ENCODE results near the gene CHCHD10.

Gene CHCHD10

DNA sequence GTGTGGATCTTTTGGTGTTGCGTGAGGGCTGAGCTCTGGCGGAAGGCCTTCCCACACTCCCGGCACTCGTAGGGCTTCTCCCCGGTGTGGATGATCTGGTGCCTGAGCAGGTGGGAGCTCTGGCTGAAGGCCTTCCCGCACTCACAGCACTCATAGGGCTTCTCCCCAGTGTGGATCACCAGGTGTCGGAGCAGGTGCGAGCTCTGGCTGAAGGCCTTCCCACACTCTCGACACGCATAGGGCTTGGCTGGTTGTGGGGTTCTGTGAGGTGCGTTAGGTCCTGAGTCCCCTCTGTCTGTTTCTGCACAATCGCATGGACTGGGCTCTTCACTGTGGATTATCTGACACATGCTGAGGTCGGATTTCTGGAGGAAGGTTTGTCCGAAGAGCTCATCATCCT, 23.3 kb downstream of the CHCHD10 start:
- no peak for DNase-seq

DNA sequence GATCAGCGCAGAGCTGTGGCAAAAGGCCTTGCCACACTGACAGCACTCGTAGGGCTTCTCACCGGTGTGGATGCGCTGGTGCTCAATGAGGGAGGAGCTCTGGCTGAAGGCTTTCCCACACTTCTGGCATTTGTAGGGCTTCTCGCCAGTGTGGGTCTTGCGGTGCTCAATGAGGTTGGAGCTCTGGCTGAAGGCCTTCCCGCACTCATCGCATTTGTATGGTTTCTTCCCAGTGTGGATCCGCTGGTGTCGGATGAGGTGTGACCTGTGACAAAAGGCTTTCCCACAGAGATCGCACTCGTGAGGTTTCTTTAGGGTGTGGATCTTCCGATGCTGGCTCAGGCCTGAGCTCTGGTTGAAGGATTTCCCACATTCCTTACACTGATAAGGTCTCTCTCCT, 23.8 kb downstream of the CHCHD10 start:
- DNase-seq: no peak

DNA sequence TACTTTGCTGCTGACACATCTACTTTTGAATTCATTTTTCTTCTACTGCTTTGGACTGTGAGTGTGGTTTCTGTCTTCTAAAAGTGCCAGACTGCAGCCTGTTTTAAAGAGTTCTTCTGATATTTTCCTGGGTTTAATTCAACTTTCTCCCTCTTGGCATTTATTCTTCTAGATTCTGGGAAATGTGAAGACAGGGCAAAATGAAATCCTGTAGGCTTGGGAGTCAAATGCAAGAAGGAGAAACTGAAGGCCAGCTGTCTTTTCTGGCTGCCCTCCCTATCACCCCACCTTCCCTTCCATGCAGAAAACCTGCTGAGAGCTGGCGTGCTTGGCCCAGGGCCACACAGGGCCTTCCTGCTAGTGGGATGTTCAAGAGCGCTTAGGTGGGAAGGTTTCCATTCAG, 24.5 kb downstream of the CHCHD10 start:
- DNase-seq: no peak

GRCh38 chr22:23742505-23743264, 25.1 kb downstream of the CHCHD10 start:
- DNase-seq: no peak

GRCh38 chr22:23737696-23738095, 30.1 kb downstream of the CHCHD10 start:
- no peak for DNase-seq

DNA sequence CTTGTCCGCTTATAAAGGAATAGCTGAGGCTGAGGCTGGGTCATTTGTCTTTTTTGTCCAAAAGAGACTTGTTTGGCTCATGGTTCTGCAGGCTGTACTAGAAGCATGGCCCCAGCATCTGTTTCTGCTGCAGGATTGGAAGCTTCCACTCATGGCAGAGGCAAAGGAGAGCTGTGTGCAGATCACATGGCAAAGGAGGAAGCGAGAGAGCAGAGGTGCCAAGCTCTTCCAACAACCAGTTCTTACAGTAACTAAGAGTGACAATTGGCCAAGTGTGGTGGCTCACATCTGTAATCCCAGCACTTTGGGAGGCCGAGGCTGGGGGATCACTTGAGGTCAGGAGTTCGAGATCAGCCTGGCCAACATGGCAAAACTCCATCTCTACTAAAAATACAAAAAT, 39.7 kb downstream of the CHCHD10 start:
- peak; percentile 80 for DNase-seq

DNA sequence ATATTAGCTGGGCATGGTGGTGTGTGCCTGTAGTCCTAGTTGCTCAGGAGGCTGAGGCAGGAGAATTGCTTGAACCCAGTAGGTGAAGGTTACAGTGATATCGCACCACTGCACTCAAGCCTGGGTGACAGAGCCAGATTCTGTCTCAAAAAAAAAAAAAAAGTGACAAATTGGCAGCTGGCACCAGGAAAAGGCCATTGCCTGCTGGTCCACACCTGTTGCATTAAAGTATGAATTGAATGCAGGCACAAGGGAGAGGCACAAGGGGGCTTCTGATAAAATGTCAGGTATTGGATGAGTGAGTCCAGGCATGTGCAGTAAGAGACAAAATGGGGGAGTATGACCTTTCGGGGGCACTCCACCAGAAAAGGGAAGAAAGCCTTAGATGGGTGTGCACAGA, 45.0 kb downstream of the CHCHD10 start:
- no peak for DNase-seq

- no peak for DNase-seq
These were observed 45.6 kb downstream of the CHCHD10 start for GRCh38 chr22:23722160-23722559.

- DNase-seq: no peak
These were observed 46.9 kb downstream of the CHCHD10 start for GRCh38 chr22:23720855-23721254.

DNA sequence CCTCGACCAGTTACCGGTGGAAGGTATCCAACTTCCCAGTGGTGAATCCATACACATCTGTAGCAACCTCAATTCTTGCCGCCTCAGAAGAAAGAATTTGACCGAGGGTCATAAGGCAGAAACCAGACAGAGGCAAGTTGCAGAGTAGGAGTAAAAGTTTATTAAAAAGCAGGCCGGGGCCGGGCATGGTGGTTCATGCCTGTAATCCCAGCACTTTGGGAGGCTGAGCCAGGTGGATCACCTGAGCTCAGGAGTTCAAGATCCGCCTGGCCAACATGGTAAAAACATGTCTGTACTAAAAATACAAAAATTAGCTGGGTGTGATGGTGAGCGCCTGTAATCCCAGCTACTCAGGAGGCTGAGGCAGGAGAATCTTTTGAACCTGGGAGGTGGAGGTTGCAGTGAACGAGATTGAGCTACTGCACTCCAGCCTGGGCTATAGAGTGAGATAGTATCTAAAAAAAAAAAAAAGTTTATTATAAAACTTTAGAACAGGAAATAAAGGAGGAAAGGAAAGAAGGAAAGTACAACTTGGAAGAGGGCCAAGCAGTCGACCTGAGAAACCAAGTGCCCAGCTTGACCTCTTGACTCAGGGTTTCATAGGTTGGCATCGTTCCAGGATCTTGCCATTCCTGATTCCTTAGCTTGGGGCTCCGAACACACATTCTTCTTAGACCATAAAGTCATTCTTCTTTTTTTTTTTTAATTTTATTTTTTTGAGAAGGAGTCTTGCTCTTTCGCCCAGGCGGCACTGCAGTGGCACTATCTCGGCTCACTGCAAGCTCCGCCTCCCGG, 49.2 kb downstream of the CHCHD10 start:
- DNase-seq: peak; percentile 45

DNA sequence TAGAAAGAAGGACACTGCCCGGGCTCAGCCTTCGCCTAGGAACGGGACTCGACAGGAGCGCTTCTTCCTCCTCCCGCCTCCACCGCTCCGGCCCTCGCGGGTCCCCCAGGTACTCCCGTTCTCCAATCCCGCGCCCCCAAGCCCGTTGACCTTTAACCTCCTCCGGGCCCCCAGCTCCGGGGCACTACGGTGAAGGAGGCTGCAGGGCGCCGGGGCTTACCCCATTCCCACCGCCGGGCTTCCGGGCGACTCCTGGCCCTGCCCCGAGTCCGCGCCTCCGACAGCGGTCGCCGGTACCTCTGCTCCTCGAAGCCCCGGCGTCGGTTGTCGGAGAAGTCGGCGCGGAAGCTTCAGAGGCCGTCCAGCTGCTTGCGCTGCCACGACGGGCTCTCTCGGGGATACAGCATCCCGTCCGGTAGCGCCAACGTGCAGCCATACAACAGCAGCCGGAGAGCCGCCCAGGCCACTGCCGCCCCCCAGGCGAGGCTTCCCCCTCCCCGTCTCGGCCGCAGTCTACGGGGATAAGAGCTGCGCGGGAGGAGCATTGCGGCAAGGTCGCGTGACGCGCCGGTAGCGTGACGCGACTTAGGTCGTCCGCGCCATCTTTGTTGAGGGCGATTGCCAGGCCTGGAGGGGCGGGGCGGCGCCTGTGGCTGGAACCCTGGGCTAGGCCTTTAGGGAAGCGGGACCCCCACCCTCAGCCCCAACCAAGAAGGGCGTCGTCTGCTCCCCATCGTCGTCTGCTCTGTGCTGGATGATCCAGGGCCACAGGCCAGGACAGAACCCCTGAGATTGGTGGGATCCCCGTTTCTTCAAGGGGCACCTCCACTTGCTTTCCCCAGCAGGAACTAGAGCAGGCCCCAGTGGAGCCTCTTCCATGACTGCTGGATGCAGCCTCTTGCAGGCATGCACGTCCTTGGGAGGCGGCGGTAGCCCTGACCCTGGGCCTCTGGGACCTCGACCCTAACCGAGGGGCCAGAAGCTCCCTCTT, 50.7 kb downstream of the CHCHD10 start:
- DNase-seq: peak; percentile 89
